GM19452 (cell line): ENCODE measurements around the gene TRIM24.
"Not testable (repeated sequence)": the region's sequence is repeated elsewhere in the genome, so short reads cannot be mapped to it uniquely, and the experiment has no call there.

ENCODE experiments used
- ATAC-seq: cut with Tn5 transposase; IDR thresholded peaks from one replicate; pipeline ENCODE4 v1.9.1; 2021; ENCODE audit not compliant: unreplicated experiment

TRIM24 gene

DNA sequence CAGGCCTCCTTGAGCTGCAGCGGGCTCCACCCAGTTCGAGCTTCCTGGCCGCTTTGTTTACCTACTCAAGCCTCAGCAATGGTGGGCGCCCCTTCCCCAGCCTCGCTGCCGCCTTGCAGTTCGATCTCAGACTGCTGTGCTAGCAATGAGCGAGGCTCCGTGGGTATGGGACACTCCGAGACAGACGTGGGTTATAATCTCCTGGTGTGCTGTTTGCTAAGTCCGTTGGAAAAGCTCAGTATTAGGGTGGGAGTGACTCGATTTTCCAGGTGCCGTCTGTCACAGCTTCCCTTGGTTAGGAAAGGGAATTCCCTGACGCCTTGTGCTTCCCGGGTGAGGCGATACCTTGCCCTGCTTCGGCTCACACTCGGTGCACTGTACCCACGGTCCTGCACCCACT is 76.8 kb downstream of the TRIM24 start:
- ATAC-seq = not testable (repeated sequence)

DNA sequence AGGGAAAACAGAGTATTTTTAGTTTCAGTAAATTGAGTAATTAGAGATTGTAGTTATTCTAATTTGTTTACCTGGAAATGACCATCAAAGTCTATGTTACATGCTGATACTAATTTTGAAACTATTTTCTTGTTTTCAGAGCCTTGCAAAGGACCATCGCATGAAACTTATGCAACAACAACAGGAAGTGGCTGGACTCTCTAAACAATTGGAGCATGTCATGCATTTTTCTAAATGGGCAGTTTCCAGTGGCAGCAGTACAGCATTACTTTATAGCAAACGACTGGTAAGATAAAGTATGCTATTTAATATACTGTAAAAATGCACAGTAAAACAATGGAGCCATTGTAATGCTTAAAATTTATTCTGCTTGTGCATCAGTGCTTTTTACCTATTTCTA is 78.5 kb downstream of the TRIM24 start:
- no peak for ATAC-seq

DNA sequence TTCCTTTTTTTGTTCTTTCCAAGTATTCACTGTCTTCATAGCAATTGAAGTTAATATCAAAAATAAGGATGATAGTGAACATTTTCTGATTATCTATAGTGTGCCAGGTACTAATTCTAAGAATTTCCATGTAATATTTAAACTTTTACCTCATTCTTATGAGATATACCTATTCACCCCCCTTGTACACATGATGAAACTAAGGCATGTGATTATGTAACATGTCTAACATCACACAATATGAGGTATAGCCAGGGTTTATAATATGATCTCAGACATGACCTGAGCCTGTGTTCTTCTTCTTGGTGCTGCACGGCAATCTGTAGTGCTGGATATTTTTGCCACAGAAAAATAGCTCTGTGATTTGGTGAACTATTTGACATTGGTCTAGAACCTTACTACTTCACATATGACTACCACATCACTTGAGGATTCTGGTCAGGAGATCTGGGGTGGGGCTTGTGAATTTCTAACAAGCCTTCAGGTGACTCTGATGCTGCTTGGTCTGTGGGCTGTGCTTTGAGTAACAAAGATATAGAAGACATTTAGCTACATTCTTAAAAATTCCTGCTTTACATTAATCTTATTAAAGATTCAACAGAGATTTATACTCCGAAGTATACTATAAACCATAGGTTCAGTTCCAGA is 79.1 kb downstream of the TRIM24 start:
- no peak for ATAC-seq

DNA sequence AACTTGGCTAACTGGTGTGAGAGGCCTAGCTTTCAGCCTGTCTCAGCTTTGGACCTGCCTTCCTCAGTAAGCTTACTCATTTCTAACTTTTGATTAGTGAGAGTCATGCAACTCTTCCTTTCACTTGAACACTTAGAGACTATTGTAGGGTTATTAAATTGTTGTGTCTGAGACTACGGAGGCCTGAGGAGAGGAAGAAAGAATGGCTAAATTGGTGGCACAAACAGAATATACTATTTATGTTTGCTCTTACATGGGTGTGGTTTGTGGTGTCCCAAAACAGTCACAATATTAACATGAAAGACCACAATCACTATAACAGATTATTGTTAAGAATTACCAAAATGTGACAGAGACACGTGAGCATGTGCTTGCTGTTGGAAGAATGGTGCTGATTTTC is 82.1 kb downstream of the TRIM24 start:
- peak; percentile 95 for ATAC-seq

DNA sequence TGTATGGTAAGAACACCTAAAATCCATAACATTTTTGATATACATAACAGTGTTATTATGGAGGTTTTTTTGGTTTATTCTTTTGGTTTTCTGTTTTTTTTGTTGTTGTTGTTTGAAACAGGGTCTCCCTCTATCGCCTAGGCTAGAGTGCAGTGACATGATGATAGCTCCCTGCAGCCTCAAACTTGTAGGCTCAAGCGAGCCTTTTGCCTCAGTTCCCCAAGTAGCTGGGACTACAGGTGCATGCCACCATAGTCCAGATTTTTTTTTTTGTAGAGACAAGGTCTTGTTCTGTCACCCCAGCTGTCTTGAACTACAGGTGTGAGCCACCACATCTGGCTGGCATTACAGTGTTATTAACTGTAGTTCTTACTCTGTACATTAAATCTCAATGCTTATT is 83.7 kb downstream of the TRIM24 start:
- ATAC-seq = no peak

DNA sequence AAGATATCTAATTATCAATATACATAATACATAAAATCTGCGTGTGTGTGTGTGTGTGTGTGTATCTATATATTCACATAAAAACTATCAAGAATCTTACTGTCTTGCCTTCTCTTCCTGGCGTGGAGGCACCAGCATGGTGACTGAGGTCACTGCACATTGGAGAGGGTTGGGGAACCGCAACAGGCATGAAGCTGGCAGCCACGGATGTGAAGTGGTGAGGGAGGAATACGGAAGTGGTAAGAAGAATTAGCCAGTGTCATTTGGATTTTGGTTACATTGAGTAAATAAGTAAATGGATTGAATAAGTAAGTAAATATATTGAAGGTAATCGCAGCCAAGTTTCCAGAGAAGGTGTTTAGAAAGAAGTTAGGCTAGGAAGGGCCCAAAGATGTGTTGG is 85.1 kb downstream of the TRIM24 start:
- no peak for ATAC-seq

DNA sequence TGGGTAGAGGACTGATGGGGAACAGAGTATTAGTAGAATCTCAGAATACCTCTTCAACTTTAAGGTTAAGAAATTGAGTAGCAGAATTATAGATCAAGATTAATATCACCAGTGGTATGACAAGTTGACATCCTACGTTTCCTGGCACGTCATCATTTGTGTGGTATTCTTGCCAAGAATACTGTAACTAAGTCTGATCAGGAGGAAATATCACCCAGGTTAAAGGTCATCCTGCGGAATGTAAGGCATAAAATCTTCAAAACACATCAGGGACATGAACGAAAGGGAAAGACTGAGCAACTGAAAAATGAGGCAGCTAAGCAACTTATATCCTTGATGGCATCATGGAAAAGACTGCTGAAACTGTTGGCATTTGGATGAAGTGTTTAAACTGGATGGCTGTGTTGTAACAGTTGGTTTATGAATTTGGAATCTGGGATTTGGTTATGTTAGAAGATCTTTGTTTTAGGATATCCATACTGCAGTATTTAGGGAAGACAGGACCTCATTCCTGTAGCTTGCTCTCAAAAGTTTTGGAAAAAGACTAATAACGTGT is 86.1 kb downstream of the TRIM24 start:
- no peak for ATAC-seq

DNA sequence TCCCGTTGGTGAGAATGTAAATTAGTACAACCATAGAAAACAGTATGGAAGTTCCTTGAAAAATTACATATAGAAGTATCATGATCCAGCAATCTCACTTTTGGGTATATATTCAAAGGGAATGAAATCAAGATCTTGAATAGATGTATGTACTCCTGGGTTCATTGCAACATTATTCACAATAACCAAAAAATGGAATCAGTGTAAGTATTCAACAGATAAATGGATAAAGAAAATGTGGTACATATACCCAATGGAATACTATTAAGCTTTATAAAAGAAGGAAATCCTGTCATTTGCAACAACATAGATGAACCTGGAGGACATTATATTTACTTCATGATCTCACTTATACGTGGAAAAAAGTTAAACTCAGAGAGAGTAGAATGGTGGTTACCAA is 86.8 kb downstream of the TRIM24 start:
- no peak for ATAC-seq

DNA sequence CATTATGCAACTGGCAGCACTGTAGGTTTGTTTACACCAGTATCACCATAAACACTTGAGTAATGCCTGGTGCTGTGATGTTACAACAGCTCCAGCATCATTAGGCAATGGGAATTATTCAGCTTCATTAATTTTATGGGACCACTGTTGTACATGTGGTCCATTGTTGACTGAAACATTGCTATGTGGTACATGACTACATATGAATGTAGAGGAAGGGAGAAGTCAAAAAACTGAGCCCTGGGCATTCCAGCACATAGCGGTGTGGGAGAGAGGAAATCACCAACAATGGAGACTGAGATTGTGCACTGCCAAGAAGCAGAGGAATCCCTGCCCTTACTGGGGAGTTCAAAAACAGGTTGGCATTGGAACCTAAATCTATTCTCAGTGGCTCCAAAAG is 89.0 kb downstream of the TRIM24 start:
- ATAC-seq = no peak

DNA sequence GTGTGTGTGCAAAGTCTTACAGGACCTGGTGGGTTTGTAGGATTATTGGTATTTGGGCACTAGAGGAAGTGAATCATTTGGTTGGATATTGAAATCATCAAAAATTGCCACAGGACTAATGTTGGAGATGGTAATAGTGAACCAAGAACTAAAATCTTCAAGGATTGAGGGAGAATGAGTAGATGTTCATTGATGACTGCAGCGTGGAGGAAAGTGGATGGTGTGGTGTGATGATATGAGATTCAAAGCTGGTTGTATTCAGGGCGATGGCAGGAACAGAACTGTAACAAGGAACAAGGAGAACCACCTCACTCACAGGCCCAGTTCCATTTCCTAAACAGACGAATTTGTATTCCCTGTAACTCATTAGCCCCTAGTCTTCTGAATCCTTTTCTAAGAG is 90.3 kb downstream of the TRIM24 start:
- ATAC-seq = no peak

DNA sequence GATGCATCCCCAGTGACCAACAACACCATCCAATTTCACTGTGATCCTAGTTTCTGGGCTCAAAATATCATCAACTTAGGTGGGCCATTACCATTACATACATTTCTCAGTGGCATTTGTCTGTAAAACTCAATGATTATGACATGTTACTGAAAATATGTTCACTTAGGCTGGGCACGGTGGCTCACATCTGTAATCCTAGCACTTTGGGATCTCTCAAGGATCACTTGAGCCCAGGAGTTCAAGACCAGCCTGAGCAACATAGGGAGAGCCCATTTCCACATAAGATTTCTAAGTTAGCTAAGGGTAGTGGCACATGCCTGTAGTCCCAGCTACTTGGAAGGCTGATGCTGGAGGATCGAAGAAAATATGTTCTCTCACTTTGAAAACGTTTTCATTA is 91.0 kb downstream of the TRIM24 start:
- ATAC-seq = no peak

DNA sequence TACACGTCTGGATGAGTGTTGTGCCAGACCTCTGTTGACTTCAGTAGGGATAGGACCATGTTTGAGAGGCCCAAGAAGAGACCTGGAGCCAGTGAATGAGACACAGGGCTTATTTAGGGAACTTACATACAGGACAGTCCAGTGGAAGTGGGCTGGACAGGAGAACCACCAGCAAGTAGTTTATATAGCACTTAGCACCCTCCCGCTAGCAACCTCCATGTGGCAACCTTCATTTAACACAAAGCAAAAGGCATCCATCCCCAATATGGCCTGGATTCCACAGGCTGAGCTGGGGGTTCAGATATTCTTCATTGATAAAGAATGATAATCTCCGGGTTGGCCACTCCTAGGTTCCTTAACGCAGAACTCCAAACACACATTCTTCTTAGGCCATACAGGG is 93.7 kb downstream of the TRIM24 start:
- no peak for ATAC-seq

DNA sequence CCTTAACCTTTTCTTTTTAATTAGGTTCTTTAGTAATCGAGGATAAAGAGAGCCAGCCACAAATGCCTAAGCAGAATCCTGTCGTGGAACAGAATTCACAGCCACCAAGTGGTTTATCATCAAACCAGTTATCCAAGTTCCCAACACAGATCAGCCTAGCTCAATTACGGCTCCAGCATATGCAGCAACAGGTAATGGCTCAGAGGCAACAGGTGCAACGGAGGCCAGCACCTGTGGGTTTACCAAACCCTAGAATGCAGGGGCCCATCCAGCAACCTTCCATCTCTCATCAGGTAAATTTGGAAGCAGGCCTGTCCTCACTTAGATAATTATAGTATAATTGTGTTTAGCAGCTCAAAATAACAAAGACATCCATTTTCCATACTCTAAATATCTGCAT is 94.6 kb downstream of the TRIM24 start:
- no peak for ATAC-seq

DNA sequence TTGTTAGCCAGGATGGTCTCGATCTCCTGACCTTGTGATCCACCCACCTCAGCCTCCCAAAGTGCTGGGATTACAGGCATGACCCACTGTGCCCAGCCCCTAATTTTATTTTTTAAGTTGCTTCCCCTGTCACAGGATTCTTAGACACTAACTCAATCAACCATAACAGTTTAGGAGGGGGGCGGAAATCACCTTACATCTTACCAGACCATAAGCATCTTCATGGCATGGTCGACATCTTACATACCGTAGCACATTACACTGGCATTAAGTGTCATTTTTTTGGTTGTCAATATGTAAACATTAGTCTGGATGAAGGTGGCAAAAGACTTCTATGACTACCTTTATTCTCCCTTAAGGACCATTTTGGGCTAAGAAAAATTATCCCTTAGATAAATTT is 95.6 kb downstream of the TRIM24 start:
- ATAC-seq = no peak

DNA sequence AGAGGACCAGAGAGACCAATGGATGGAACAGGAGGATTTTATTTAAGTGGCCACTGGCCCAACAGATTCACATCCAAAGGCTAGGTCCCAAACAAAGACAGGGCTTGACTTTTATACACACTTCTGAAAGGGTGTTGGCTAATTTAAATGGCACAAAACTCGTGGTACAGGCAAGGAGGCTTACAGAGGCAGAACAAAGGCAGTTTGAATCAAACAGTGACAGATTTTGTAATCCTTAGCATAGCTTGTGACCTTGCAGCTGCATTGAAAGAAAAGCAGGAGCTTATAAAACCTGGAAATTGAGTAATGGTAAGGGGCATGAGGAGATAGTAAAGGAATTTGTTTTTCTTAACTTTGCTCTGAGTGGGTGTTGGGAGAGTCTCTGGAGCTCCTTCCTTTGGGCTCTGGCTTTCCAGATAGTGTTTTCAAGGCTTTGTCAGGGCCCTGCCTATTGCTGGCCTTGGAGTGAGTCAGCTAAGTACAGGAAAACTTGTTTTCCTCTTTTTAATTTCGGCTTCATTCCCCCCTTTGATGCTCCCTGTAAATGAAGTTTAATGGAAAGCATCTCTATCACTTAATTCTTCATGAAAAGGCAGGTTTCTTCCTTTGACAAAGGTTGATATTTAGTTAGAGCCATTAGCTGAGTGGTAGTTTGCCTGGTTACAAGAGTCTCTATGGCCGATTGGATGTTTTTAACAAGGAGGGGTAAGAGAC is 96.9 kb downstream of the TRIM24 start:
- no peak for ATAC-seq

DNA sequence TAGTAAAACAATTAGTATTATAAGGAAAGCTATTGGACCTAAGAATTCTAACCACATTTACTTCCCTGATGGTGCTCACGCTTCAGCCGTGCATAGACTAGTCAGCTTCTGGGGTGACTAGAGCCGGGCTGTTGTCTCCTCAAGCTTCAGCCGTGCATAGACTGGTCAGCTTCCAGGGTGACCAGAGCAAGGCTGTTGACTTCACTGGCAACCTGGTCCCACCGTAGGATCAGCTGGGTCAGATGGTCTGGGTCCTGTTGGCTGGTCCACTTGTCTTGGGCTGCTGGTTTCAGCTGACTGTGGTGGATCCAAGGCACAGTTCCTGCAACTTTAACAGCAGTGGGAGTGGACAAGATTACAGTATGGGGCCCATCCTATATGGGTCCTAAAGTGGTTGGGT is 99.4 kb downstream of the TRIM24 start:
- no peak for ATAC-seq

DNA sequence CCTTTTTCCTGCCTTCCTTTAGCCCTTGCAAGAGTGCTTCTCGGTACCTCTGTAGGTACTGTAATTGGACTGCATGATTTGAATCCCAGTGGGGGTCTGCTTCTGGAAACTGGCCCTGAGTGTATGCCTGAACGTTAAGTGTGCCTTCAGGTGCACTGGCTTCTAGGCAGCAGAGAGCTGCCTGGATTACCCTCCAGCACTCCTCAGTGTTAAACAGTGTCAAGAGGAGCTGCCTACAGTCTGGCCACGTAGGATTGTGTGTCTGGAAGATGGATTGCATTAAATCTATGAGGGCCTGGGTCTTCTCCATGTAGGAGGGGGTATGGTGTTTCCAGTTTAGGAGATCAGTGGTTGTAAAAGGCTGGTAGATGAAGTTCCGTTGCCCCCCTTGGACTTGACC is 103.7 kb downstream of the TRIM24 start:
- ATAC-seq = no peak

DNA sequence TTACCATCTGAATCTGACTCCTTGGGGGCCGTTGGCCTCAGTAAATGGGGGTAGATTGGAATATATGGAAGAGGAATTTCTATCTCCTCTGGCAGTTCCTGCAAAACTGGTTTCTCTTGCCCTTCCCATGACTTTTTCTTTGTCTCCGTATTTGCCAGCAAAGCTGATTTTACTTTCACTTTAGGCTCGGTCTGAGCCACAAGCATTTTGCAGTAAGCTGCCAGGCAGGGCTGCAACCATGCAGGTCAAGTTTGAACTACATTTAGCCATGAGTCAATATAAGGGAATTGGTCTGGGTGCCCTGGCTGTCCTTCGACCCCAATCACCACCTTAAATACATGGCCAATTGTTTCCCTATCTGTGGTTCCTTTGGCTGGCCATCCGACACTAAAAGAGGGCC is 104.3 kb downstream of the TRIM24 start:
- ATAC-seq = no peak

DNA sequence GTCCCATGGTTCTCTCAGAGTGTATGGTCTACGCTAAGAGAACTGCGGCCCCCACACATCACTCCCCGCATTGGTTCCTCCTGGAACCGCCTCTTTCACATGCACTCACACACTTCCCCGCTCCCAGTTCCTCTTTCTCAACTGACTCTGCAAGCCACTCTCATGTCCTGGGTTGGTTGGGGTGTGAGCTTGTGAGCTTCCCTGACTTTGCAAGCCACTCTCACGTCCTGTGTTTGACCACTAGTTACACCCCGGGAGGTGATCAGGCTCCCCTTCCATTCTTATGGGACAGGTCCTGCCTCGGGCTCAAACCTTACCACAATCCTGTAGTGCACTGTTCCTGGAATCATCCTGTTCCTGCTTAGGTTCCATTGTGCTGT is 105.0 kb downstream of the TRIM24 start:
- no peak for ATAC-seq

DNA sequence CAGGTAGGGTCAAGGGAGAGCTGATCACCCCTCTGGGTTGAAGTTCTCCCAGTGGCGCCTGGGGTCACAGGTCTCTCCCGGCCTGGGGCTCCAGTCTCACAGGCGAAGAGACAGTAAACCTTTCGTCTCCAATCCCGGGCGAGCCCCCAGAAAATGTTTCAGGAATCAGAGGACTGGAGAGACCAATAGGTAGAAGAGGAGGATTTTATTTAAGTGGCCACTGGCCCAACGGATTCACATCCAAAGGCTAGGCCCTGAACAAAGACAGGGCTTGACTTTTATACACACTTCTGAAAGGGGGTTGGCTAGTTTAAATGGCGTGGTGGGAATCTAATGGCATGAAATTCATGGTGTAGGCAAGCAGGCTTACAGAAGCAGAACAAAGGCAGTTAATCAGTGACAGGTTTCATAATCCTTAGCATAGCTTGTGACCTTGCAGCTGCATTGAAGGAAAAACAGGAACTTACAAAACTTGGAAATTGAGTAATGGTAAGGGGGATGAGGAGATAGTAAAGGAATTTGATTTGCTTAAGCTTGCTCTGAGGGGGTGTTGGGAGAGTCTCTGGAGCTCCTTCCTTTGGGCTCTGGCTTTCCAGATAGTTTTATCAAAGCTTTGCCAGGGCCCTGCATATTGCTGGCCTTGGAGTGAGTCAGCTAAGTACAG is 105.5 kb downstream of the TRIM24 start:
- no peak for ATAC-seq

DNA sequence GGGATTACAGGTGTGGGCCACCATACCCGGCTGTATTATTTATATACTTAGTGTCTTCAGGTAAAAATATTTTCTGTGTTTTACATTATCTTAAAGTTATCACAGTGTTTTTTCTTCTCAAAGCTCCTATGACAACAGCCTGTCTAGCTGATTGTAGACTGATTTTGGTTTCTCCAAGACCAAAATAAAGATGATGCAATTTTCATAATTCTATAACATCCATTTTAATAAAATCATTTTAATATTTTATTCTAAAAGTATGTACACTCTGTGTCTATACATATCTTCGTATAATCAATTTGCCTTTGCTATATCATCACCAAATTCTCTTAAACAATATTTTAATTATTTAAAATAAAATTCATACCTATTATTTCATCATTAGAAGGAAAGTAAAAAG is 108.6 kb downstream of the TRIM24 start:
- no peak for ATAC-seq

DNA sequence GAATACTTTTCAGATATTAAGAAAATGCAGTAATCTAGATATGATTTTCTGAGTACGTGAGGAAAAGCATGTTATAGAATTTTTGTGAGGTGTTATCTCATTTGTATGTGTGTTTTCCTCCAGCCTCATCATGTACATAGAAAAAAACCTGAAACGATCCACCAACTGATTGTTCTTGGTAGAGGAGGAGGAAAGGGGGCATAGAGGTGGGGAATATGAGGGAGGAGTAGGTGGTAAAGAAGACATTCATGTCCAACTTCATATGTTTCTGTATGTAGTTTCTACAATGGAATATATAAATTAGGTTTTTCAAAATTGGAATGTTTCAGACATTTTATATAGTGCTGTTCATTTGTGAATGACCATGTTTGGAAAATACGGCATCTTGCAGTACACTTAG is 109.4 kb downstream of the TRIM24 start:
- no peak for ATAC-seq
